Gastrocnemius medialis (tissue), 4 donors: Measurements from ENCODE around the gene TMTC2. TPM values are rescaled to one million over a fixed set of nuclear protein-coding genes. Genes with fewer than 3 reads are reported as not detected.

Experiments
- ATAC-seq, 2 donors: fragments of 150-250 bp; one replicate each; pipeline ENCODE4 v1.9.1; 2016
- DNase-seq, 2 donors: peaks; one replicate each; pipeline ENCODE4 v3.0.0-alpha.2; 2019
- H3K27ac ChIP-seq, 4 donors: fragments of 200-600 bp; sonication (generic); 1 replicate in 1 of 4; 2 replicates in 3 of 4; pipeline ENCODE4 v1.5.1; 2016 to 2018; ENCODE audit warnings: mild to moderate bottlenecking in 2 of 4, moderate library complexity in 1 of 4
- H3K27me3 ChIP-seq, 3 donors: fragments of 200-600 bp; sonication (generic) in 2 of 3; 1 replicate in 1 of 3; 2 replicates in 2 of 3; pipeline versions ENCODE4 v1.5.1 to v1.6.0; 2016 to 2019; ENCODE audit warnings: mild to moderate bottlenecking in 1 of 3, moderate library complexity in 1 of 3
- H3K36me3 ChIP-seq, 2 donors: fragments of 200-600 bp; sonication (generic) in 1 of 2; one replicate each; pipeline ENCODE4 v1.5.1; 2017 to 2018
- H3K4me1 ChIP-seq, 2 donors: fragments of 200-600 bp; sonication (generic) in 1 of 2; one replicate each; pipeline ENCODE4 v1.5.1; 2016 to 2017; ENCODE audit warnings: mild to moderate bottlenecking in 2 of 2
- H3K4me3 ChIP-seq, 4 donors: fragments of 200-600 bp; sonication (generic) in 3 of 4; 1 replicate in 1 of 4; 2 replicates in 3 of 4; pipeline ENCODE4 v1.5.1; 2016 to 2019; ENCODE audit warnings: mild to moderate bottlenecking in 2 of 4
- H3K9me3 ChIP-seq, 3 donors: fragments of 200-600 bp; sonication (generic) in 2 of 3; 1 replicate in 1 of 3; 2 replicates in 2 of 3; pipeline ENCODE4 v1.5.1; 2016 to 2019
- CTCF ChIP-seq, 5 experiments: fragments of 450-650 bp in 3 of 5; fragments of 200-600 bp in 2 of 5; sonication (generic) in 2 of 5; IDR thresholded peaks in 4 of 5; conservative IDR thresholded peaks in 1 of 5; 1 replicate in 4 of 5; 2 replicates in 1 of 5; pipeline ENCODE4 v1.5.1; 2016 to 2019; ENCODE audit warnings: antibody characterized with exemption in 5 of 5, mild to moderate bottlenecking in 3 of 5, moderate library complexity in 3 of 5
- POLR2A ChIP-seq, 2 donors: fragments of 450-650 bp; IDR thresholded peaks; one replicate each; pipeline ENCODE4 v1.6.1; 2017; ENCODE audit warnings: antibody characterized with exemption in 2 of 2, mild to moderate bottlenecking in 2 of 2, moderate library complexity in 2 of 2
- in situ Hi-C, 4 donors: fragments of 200-750 bp; cut with MboI; loops; one replicate each; pipeline versions ENCODE4 v1.15.0 to v1.8.0; 2017; ENCODE audit warnings: low sequenced_read_pairs in 4 of 4
- intact Hi-C: fragments of 100-400 bp; cut with DNase I; formaldehyde crosslinking; loops from one replicate; pipeline ENCODE4 v1.15.1; 2023; ENCODE audit warnings: low total_unique reads
- total RNA-seq, 4 donors: library from RNA; depleted of rRNA; stranded (reverse); fragments of >200 nt; gene quantifications; one replicate each; pipeline versions ENCODE4 v1.1.0 to v1.2.3, GENCODE V29; 2016

Gene TMTC2
- total RNA-seq, 4 donors from 2014 or later, result 1.6 to 2.5 (median 1.9) TPM

GRCh38 chr12:82783435-82783834 lies 96.7 kb downstream of the TMTC2 start:
- no peaks in the 10 kb centered on the region for H3K36me3 ChIP-seq
- TF ChIP-seq CTCF (IDR thresholded peaks at IDR 0.05 in 4 of 5, conservative IDR thresholded peaks at IDR 0.05 in 1 of 5) (no peak), POLR2A (IDR thresholded peaks at IDR 0.05) (no peak)
- ATAC-seq, result no peak
- H3K27me3 ChIP-seq, result no peaks in the 10 kb centered on the region
- in situ Hi-C loops, result no loop called here
- no peaks in the 10 kb centered on the region for H3K9me3 ChIP-seq
- H3K4me3 ChIP-seq, result no peak overlapping the region
- H3K27ac ChIP-seq, result no peak overlapping the region
- DNase-seq, result no peak
- H3K4me1 ChIP-seq, result no peaks in the 10 kb centered on the region
- intact Hi-C loops, result no loop called here

- H3K4me3 ChIP-seq, result no peak overlapping the region
- ATAC-seq (no peak), DNase-seq (no peak)
- H3K4me1 ChIP-seq, result no peaks in the 10 kb centered on the region
- TF ChIP-seq POLR2A (IDR thresholded peaks at IDR 0.05) (no peak), CTCF (IDR thresholded peaks at IDR 0.05 in 4 of 5, conservative IDR thresholded peaks at IDR 0.05 in 1 of 5) (no peak)
- intact Hi-C loops (no loop called here), in situ Hi-C loops (no loop called here)
- no peaks in the 10 kb centered on the region for H3K9me3 ChIP-seq
- H3K27me3 ChIP-seq, result no peaks in the 10 kb centered on the region
- H3K27ac ChIP-seq, result no peak overlapping the region
- no peaks in the 10 kb centered on the region for H3K36me3 ChIP-seq
These were observed 100.3 kb downstream of the TMTC2 start for GRCh38 chr12:82787016-82787415.

- DNase-seq, result no peak
- Histone ChIP-seq H3K4me3 (no peak overlapping the region), H3K27ac (no peak overlapping the region), H3K9me3 (no peaks in the 10 kb centered on the region), H3K27me3 (no peaks in the 10 kb centered on the region), H3K4me1 (no peaks in the 10 kb centered on the region), H3K36me3 (no peaks in the 10 kb centered on the region)
- no peak for TF ChIP-seq CTCF (IDR thresholded peaks at IDR 0.05 in 4 of 5, conservative IDR thresholded peaks at IDR 0.05 in 1 of 5)
- TF ChIP-seq POLR2A (IDR thresholded peaks at IDR 0.05), result no peak
- in situ Hi-C loops, result no loop called here
- intact Hi-C loops, result no loop called here
- no peak for ATAC-seq
These were observed 101.9 kb downstream of the TMTC2 start for GRCh38 chr12:82788594-82788993.

- intact Hi-C loops, result no loop called here
- no peak for DNase-seq
- Histone ChIP-seq H3K4me1 (no peaks in the 10 kb centered on the region), H3K4me3 (no peak overlapping the region), H3K9me3 (no peaks in the 10 kb centered on the region), H3K36me3 (no peaks in the 10 kb centered on the region), H3K27me3 (no peaks in the 10 kb centered on the region), H3K27ac (no peak overlapping the region)
- no peak for ATAC-seq
- TF ChIP-seq POLR2A (IDR thresholded peaks at IDR 0.05), result no peak
- no peak for TF ChIP-seq CTCF (IDR thresholded peaks at IDR 0.05 in 4 of 5, conservative IDR thresholded peaks at IDR 0.05 in 1 of 5)
- in situ Hi-C loops, result no loop called here
These were observed 103.0 kb downstream of the TMTC2 start for GRCh38 chr12:82789674-82790073.

GRCh38 chr12:82793751-82794281 lies 107.1 kb downstream of the TMTC2 start:
- TF ChIP-seq CTCF (IDR thresholded peaks at IDR 0.05 in 4 of 5, conservative IDR thresholded peaks at IDR 0.05 in 1 of 5) (no peak), POLR2A (IDR thresholded peaks at IDR 0.05) (no peak)
- H3K4me3 ChIP-seq, result no peak overlapping the region
- no peaks in the 10 kb centered on the region for H3K27me3 ChIP-seq
- no peaks in the 10 kb centered on the region for H3K4me1 ChIP-seq
- ATAC-seq (no peak), DNase-seq (no peak)
- H3K9me3 ChIP-seq, result no peaks in the 10 kb centered on the region
- in situ Hi-C loops (no loop called here), intact Hi-C loops (no loop called here)
- no peaks in the 10 kb centered on the region for H3K36me3 ChIP-seq
- H3K27ac ChIP-seq, result no peak overlapping the region
